ENCODE data around the gene ALG12. TPM values are rescaled to one million over a fixed set of nuclear protein-coding genes. Genes with fewer than 3 reads are reported as not detected.
A peak's percentile ranks its signal among the peaks of the same experiment; 100 is the strongest.

ALG12 gene
- total and polyA plus RNA-seq, 2 experiments from 2014 or later = 18.7 to 23.3 TPM

DNA sequence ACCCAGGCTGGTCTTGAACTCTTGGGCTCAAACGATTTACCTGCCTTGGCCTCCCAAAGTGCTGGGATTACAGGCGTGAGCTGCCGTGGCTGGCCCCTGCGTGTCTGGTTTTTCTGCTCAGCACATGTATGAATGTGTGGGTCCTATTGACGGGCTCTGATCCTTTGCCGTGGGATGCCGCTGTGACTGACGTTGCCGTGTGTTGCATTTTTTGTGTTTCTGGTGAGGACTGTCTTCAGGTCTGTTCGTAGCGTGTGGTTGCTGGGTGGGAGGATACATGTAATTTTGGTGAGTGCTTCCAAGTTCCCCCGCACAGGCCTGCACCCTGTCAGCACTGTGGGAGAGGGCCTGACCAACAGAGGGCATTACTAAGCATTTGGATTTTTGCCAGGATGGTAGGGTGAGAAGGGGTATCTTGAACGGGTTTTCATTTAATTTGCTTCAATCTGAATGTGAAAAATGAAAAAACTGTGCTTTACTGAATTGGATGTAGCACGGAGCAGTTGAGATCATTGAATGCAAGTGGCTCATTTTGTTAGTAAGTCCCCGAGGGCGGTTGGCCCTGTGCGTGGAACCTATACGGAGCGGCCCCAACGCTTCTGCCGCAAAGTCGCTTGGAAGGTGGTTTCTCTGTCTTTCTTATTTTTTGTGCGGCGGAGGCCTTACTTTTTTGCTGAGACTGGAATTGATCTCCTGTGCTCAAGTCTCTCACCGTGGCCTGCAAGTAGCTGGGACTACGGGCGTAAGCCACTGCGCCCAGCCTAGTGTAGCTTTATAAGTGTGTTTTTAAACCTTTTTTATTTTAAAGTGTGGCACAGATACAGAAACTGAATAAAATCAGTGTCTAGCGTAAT lies 56.4 kb downstream of the ALG12 start:
- peak; percentile 74 for ATAC-seq
- peaks cover 4% of the 10 kb centered on the region for H3K27me3 Mint-ChIP-seq (ENCODE audit: insufficient read depth, low read depth, poor library complexity)

GRCh38 chr22:49858827-49859226 lies 59.4 kb downstream of the ALG12 start:
- Histone ChIP-seq H2AFZ (no peak overlapping the region), H3F3A (replicated peaks; ENCODE audit: low read depth) (peaks cover 5% of the 10 kb centered on the region; the same call in 1 of the 2 replicates), H3K4me1 (ENCODE audit: insufficient read depth) (peaks cover 14% of the 10 kb centered on the region), H3K27ac (ENCODE audit: low read depth) (no peak overlapping the region), H4K20me1 (replicated peaks; ENCODE audit: insufficient read depth) (peaks cover 52% of the 10 kb centered on the region), H3K36me3 (ENCODE audit: insufficient read depth) (no peaks in the 10 kb centered on the region), H3K9me2 (ENCODE audit: insufficient read depth) (no peaks in the 10 kb centered on the region), H3K4me3 (no peak overlapping the region), H3K27me3 (ENCODE audit: insufficient read depth) (no peaks in the 10 kb centered on the region), H3K79me2 (replicated peaks; ENCODE audit: insufficient read depth) (peaks cover 90% of the 10 kb centered on the region), H3K4me2 (no peak overlapping the region)
- peaks cover 9% of the 10 kb centered on the region for H3K27me3 Mint-ChIP-seq (ENCODE audit: insufficient read depth, low read depth, poor library complexity)
- no peak overlapping the region for H3K27ac Mint-ChIP-seq
- no peaks in the 10 kb centered on the region; the same call in 2 of the 3 replicates for H3K36me3 Mint-ChIP-seq (ENCODE audit: low read depth)
- no peak for DNase-seq (ENCODE audit: low spot score)
- H3K9me3 Mint-ChIP-seq = no peaks in the 10 kb centered on the region
- no peak overlapping the region for H3K4me3 Mint-ChIP-seq
- H3K4me1 Mint-ChIP-seq = peaks cover 19% of the 10 kb centered on the region
- no peak for ATAC-seq
- TF ChIP-seq ZNF462 (CRISPR knock-in tag; IDR thresholded peaks at IDR 0.05) (no peak), EZH2phosphoT487 (IDR thresholded peaks at IDR 0.05; ENCODE audit: unreplicated experiment) (no peak), STAT1 (IDR thresholded peaks at IDR 0.05; ENCODE audit: unreplicated experiment) (no peak), REST (IDR thresholded peaks at IDR 0.05; ENCODE audit: unreplicated experiment) (no peak), POLR2AphosphoS5 (IDR thresholded peaks at IDR 0.05; ENCODE audit: low read depth) (no peak), NANOG (IDR thresholded peaks at IDR 0.05; ENCODE audit: borderline replicate concordance) (no peak)

More for the DNA sequence above, 56.4 kb downstream of the ALG12 start:
- peaks cover 53% of the 10 kb centered on the region for H4K20me1 ChIP-seq (replicated peaks; ENCODE audit: insufficient read depth)
- no peaks in the 10 kb centered on the region for H3K9me2 ChIP-seq (ENCODE audit: insufficient read depth)
- H3K79me2 ChIP-seq (replicated peaks; ENCODE audit: insufficient read depth) = peaks cover 94% of the 10 kb centered on the region
- 0 out of 2 replicates have a peak, but pooled peaks cover under 1% of the 10 kb centered on the region for H3K4me1 ChIP-seq (ENCODE audit: insufficient read depth)
- H3K36me3 Mint-ChIP-seq (ENCODE audit: low read depth) = peaks cover 21% of the 10 kb centered on the region
- peaks cover 2% of the 10 kb centered on the region; the same call in 1 of the 3 replicates for H3K4me1 Mint-ChIP-seq
- no peak overlapping the region for H3K27ac Mint-ChIP-seq
- TF ChIP-seq JUNB (IDR thresholded peaks at IDR 0.05; ENCODE audit: unreplicated experiment) = no peak
- TF ChIP-seq, protein P1, sequence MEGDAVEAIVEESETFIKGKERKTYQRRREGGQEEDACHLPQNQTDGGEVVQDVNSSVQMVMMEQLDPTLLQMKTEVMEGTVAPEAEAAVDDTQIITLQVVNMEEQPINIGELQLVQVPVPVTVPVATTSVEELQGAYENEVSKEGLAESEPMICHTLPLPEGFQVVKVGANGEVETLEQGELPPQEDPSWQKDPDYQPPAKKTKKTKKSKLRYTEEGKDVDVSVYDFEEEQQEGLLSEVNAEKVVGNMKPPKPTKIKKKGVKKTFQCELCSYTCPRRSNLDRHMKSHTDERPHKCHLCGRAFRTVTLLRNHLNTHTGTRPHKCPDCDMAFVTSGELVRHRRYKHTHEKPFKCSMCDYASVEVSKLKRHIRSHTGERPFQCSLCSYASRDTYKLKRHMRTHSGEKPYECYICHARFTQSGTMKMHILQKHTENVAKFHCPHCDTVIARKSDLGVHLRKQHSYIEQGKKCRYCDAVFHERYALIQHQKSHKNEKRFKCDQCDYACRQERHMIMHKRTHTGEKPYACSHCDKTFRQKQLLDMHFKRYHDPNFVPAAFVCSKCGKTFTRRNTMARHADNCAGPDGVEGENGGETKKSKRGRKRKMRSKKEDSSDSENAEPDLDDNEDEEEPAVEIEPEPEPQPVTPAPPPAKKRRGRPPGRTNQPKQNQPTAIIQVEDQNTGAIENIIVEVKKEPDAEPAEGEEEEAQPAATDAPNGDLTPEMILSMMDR (conservative IDR thresholded peaks at IDR 0.05; ENCODE audit: low read depth in 2 of 2) = peak; percentile 26 to 28; a peak in 2 of 4 replicates
- H2AFZ ChIP-seq = no peak overlapping the region
- no peaks in the 10 kb centered on the region for H3K36me3 ChIP-seq (ENCODE audit: insufficient read depth)
- H3K4me3 Mint-ChIP-seq = no peak overlapping the region
- DNase-seq (ENCODE audit: low spot score) = no peak
- peak overlapping the region; percentile 32; the same call in 1 of the 2 replicates for H3K27ac ChIP-seq (ENCODE audit: low read depth)
- no peaks in the 10 kb centered on the region for H3F3A ChIP-seq (replicated peaks; ENCODE audit: low read depth)
- H3K4me2 ChIP-seq = no peak overlapping the region
- H3K9me3 Mint-ChIP-seq = peaks cover 14% of the 10 kb centered on the region
- no peak overlapping the region for H3K4me3 ChIP-seq
- no peaks in the 10 kb centered on the region for H3K27me3 ChIP-seq (ENCODE audit: insufficient read depth)

Measured in GM23338 (cell line).